ENCODE data around the gene SCML1.

The SCML1 gene

GRCh38 chrX:17802756-17803155 lies 65.5 kb downstream of the SCML1 start:
- TF ChIP-seq PPARA (CRISPR knock-in tag; IDR thresholded peaks at IDR 0.05; ENCODE audit: borderline replicate concordance) = no peak
- TF ChIP-seq ZNF8 (CRISPR knock-in tag; IDR thresholded peaks at IDR 0.05) = no peak
- no peak for ATAC-seq

GRCh38 chrX:17803449-17803848 lies 66.2 kb downstream of the SCML1 start:
- TF ChIP-seq GLIS3 (CRISPR knock-in tag; IDR thresholded peaks at IDR 0.05) (no peak), ZFP30 (CRISPR knock-in tag; IDR thresholded peaks at IDR 0.05) (no peak), OSR1 (CRISPR knock-in tag; IDR thresholded peaks at IDR 0.05) (no peak), CSRNP3 (CRISPR knock-in tag; IDR thresholded peaks at IDR 0.05) (no peak), ZFP3 (CRISPR knock-in tag; IDR thresholded peaks at IDR 0.05) (no peak), CREB5 (CRISPR knock-in tag; IDR thresholded peaks at IDR 0.05; ENCODE audit: low read depth) (no peak), RARB (CRISPR knock-in tag; IDR thresholded peaks at IDR 0.05) (no peak), ISL1 (CRISPR knock-in tag; IDR thresholded peaks at IDR 0.05) (no peak), ESRRG (CRISPR knock-in tag; IDR thresholded peaks at IDR 0.05) (no peak), CSDC2 (CRISPR knock-in tag; IDR thresholded peaks at IDR 0.05) (no peak), PPARA (CRISPR knock-in tag; IDR thresholded peaks at IDR 0.05; ENCODE audit: borderline replicate concordance) (no peak), ZNF8 (CRISPR knock-in tag; IDR thresholded peaks at IDR 0.05) (no peak), TSHZ2 (CRISPR knock-in tag; IDR thresholded peaks at IDR 0.05) (no peak), PATZ1 (CRISPR knock-in tag; IDR thresholded peaks at IDR 0.05; ENCODE audit: borderline replicate concordance) (no peak)
- no peak for ATAC-seq

Data from SK-N-SH treated with all-trans-retinoic acid at 6 μM for 48 hours (cell line).